Esophagus muscularis mucosa (tissue), 4 donors: ENCODE measurements around the gene TBL3. TPM values are rescaled to one million over a fixed set of nuclear protein-coding genes. Genes with fewer than 3 reads are reported as not detected.
A peak's percentile ranks its signal among the peaks of the same experiment; 100 is the strongest.

Experiments used
- DNase-seq: peaks from one replicate; pipeline ENCODE4 v3.0.0-alpha.2; 2017; ENCODE audit errors: extremely low spot score
- H3K27ac ChIP-seq, 4 donors: fragments of 200-600 bp; sonication (generic); replicated peaks in 1 of 4; 1 replicate in 3 of 4; 2 replicates in 1 of 4; pipeline ENCODE4 v1.5.1; 2016 to 2019; ENCODE audit warnings: mild to moderate bottlenecking in 1 of 4
- H3K27me3 ChIP-seq, 4 donors: fragments of 200-600 bp; sonication (generic); one replicate each; pipeline versions ENCODE4 v1.5.1 to v1.6.0; 2016 to 2019
- H3K36me3 ChIP-seq, 4 donors: fragments of 200-600 bp; sonication (generic); one replicate each; pipeline ENCODE4 v1.5.1; 2016 to 2019
- H3K4me1 ChIP-seq, 4 donors: fragments of 200-600 bp; sonication (generic); one replicate each; pipeline ENCODE4 v1.5.1; 2016 to 2019
- H3K4me3 ChIP-seq, 4 donors: fragments of 200-600 bp; sonication (generic); 1 replicate in 2 of 4; 2 replicates in 2 of 4; pipeline ENCODE4 v1.5.1; 2016 to 2019; ENCODE audit warnings: mild to moderate bottlenecking in 4 of 4, moderate library complexity in 1 of 4
- H3K9me3 ChIP-seq, 4 donors: fragments of 200-600 bp; sonication (generic); 1 replicate in 3 of 4; 2 replicates in 1 of 4; pipeline ENCODE4 v1.5.1; 2016 to 2019
- CTCF ChIP-seq, 3 experiments: fragments of 200-600 bp in 2 of 3; fragments of 450-650 bp in 1 of 3; sonication (generic) in 2 of 3; IDR thresholded peaks; one replicate each; pipeline ENCODE4 v1.5.1; 2017 to 2019; ENCODE audit warnings: antibody characterized with exemption in 3 of 3, mild to moderate bottlenecking in 2 of 3, moderate library complexity in 1 of 3
- EP300 ChIP-seq: sonication (generic); formaldehyde crosslinking; IDR thresholded peaks from one replicate; pipeline ENCODE4 v1.6.1; 2017; ENCODE audit warnings: antibody characterized with exemption
- POLR2A ChIP-seq: fragments of 450-650 bp; IDR thresholded peaks from one replicate; pipeline ENCODE4 v1.6.1; 2017; ENCODE audit warnings: antibody characterized with exemption, moderate library complexity, mild to moderate bottlenecking, low read depth
- POLR2AphosphoS5 ChIP-seq, 2 donors: sonication (generic); formaldehyde crosslinking; IDR thresholded peaks; one replicate each; pipeline ENCODE4 v1.6.1; 2017; ENCODE audit warnings: antibody characterized with exemption in 2 of 2
- WGBS: methylation state at CpG from one replicate; pipeline ENCODE4 v1.1.5; 2018; 5-methylcytosine and 5-hydroxymethylcytosine counted together
- intact Hi-C: fragments of 100-400 bp; cut with DNase I; formaldehyde crosslinking; loops from one replicate; pipeline ENCODE4 v1.15.1; 2023
- total RNA-seq, 4 donors: library from RNA; depleted of rRNA; stranded (reverse); fragments of >200 nt; gene quantifications; one replicate each; pipeline versions ENCODE4 v1.1.0 to v1.2.1, GENCODE V29; 2016

The TBL3 gene
- total RNA-seq, 4 donors from 2014 or later: 27.0 to 42.9 (median 36.9) TPM

GRCh38 chr16:1966460-1966859 is 5.4 kb upstream of the TBL3 start, which contains the start of gene RNF151:
RNF151 (plus strand) TSS chr16:1966856; CDS start chr16:1966882, 26 bp downstream.
- no peak for DNase-seq
- Histone ChIP-seq H3K27me3 (peaks cover 0 to under 1% (median 0%) of the 10 kb centered on the region in 4 donors), H3K9me3 (no peaks in the 10 kb centered on the region), H3K27ac (peak within 1 kb of the TSS; percentile 93 to 99 (median 98)), H3K36me3 (peaks cover 18 to 26% (median 21%) of the 10 kb centered on the region in 4 donors), H3K4me1 (peaks cover 31 to 51% (median 38%) of the 10 kb centered on the region in 4 donors), H3K4me3 (peak within 1 kb of the TSS; percentile 74 to 100 (median 92))
- intact Hi-C loops: no loop called here
- WGBS: 93% methylated on average over 3 of the region's 6 CpGs
- TF ChIP-seq POLR2A (no peak), POLR2AphosphoS5 (IDR thresholded peaks at IDR 0.05) (no peak), EP300 (no peak), CTCF (IDR thresholded peaks at IDR 0.05) (no peak)

GRCh38 chr16:1968146-1968953 is 3.5 kb upstream of the TBL3 start:
- Histone ChIP-seq H3K4me3 (no peak overlapping the region), H3K27ac (no peak overlapping the region), H3K27me3 (peaks cover 0 to 8% (median 0%) of the 10 kb centered on the region in 4 donors), H3K9me3 (no peaks in the 10 kb centered on the region), H3K4me1 (peaks cover 36 to 53% (median 43%) of the 10 kb centered on the region in 4 donors), H3K36me3 (peaks cover 0 to 7% (median 2%) of the 10 kb centered on the region in 4 donors)
- 91% methylated on average over 29 of the region's 41 CpGs for WGBS
- DNase-seq: no peak
- TF ChIP-seq CTCF (IDR thresholded peaks at IDR 0.05) (no peak), EP300 (no peak), POLR2AphosphoS5 (IDR thresholded peaks at IDR 0.05) (no peak), POLR2A (no peak)
- intact Hi-C loops: no loop called here

GRCh38 chr16:1972490-1972877 is 631 bp downstream of the TBL3 start:
- Histone ChIP-seq H3K4me3 (peak overlapping the region; percentile 89 to 100 (median 90)), H3K9me3 (no peaks in the 10 kb centered on the region), H3K27ac (peak overlapping the region; percentile 80 to 95 (median 92)), H3K27me3 (peaks cover 6 to 41% (median 8%) of the 10 kb centered on the region in 4 donors), H3K4me1 (peaks cover 24 to 34% (median 30%) of the 10 kb centered on the region in 4 donors), H3K36me3 (peaks cover 36 to 40% (median 37%) of the 10 kb centered on the region in 4 donors)
- no peak for DNase-seq
- 2% methylated on average over 20 of the region's 22 CpGs for WGBS
- TF ChIP-seq POLR2A: no peak
- no peak for TF ChIP-seq EP300
- TF ChIP-seq CTCF (IDR thresholded peaks at IDR 0.05): no peak
- TF ChIP-seq POLR2AphosphoS5 (IDR thresholded peaks at IDR 0.05): no peak
- intact Hi-C loops: no loop called here

GRCh38 chr16:1973461-1974156 is 1.8 kb downstream of the TBL3 start:
- peak overlapping the region in 1 of 4 donors; percentile 91 for H3K4me3 ChIP-seq
- WGBS: 92% methylated on average over 16 of the region's 16 CpGs
- intact Hi-C loops: no loop called here

More at GRCh38 chr16:1973461-1974156, 1.8 kb downstream of the TBL3 start:
- TF ChIP-seq CTCF (IDR thresholded peaks at IDR 0.05): no peak
- TF ChIP-seq EP300: no peak
- TF ChIP-seq POLR2A: no peak
- TF ChIP-seq POLR2AphosphoS5 (IDR thresholded peaks at IDR 0.05): no peak
- peaks cover 47 to 51% (median 48%) of the 10 kb centered on the region in 4 donors for H3K36me3 ChIP-seq
- no peak overlapping the region for H3K27ac ChIP-seq
- H3K4me1 ChIP-seq: peaks cover 24 to 36% (median 30%) of the 10 kb centered on the region in 4 donors
- DNase-seq: no peak
- no peaks in the 10 kb centered on the region for H3K9me3 ChIP-seq
- peaks cover 8 to 52% (median 15%) of the 10 kb centered on the region in 4 donors for H3K27me3 ChIP-seq
